ENCODE measurements around the gene AMPD2.

GRCh38 chr1:109589679-109590078 lies 30.0 kb upstream of the AMPD2 start:
- TF ChIP-seq, protein P1, sequence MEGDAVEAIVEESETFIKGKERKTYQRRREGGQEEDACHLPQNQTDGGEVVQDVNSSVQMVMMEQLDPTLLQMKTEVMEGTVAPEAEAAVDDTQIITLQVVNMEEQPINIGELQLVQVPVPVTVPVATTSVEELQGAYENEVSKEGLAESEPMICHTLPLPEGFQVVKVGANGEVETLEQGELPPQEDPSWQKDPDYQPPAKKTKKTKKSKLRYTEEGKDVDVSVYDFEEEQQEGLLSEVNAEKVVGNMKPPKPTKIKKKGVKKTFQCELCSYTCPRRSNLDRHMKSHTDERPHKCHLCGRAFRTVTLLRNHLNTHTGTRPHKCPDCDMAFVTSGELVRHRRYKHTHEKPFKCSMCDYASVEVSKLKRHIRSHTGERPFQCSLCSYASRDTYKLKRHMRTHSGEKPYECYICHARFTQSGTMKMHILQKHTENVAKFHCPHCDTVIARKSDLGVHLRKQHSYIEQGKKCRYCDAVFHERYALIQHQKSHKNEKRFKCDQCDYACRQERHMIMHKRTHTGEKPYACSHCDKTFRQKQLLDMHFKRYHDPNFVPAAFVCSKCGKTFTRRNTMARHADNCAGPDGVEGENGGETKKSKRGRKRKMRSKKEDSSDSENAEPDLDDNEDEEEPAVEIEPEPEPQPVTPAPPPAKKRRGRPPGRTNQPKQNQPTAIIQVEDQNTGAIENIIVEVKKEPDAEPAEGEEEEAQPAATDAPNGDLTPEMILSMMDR (IDR thresholded peaks at IDR 0.05): no peak
- TF ChIP-seq ZFX (IDR thresholded peaks at IDR 0.05; ENCODE audit: borderline replicate concordance): no peak

Data from 22Rv1 (cell line).